HepG2 (cell line): ENCODE measurements around the gene LSM12.

Experiments
- CTCF ChIP-seq: sonication (generic); formaldehyde crosslinking; IDR thresholded peaks from 2 replicates; pipeline ENCODE4 v1.5.0; 2020; ENCODE audit warnings: mild to moderate bottlenecking, missing genetic modification reagents, moderate library complexity
- ELF3 ChIP-seq: IDR thresholded peaks from 2 replicates; pipeline ENCODE4 v1.6.1; 2016; ENCODE audit warnings: missing genetic modification reagents, missing compliant biosample characterization
- ELK4 ChIP-seq: sonication (generic); formaldehyde crosslinking; IDR thresholded peaks from 2 replicates; pipeline ENCODE4 v1.9.0; 2021; ENCODE audit warnings: missing genetic modification reagents, borderline replicate concordance
- IRX3 ChIP-seq: sonication (generic); formaldehyde crosslinking; IDR thresholded peaks from 2 replicates; pipeline ENCODE4 v1.8.1; 2023; ENCODE audit warnings: mild to moderate bottlenecking, low read depth, missing genetic modification reagents, borderline replicate concordance
- JUN ChIP-seq: sonication (generic); formaldehyde crosslinking; IDR thresholded peaks from 2 replicates; pipeline ENCODE4 v1.4.0; 2020; ENCODE audit warnings: mild to moderate bottlenecking, missing genetic modification reagents
- MXI1 ChIP-seq: IDR thresholded peaks from 3 replicates; pipeline ENCODE4 v1.6.1; 2012; ENCODE audit warnings: low read depth, low read length, inconsistent platforms, borderline replicate concordance
- NCOA2 ChIP-seq: sonication (generic); formaldehyde crosslinking; IDR thresholded peaks from 2 replicates; pipeline ENCODE4 v1.8.0; 2022; ENCODE audit warnings: inconsistent platforms
- TARDBP ChIP-seq: sonication (generic); formaldehyde crosslinking; IDR thresholded peaks from 2 replicates; pipeline ENCODE4 v1.8.0; 2022; ENCODE audit warnings: mild to moderate bottlenecking, missing genetic modification reagents
- TCF12 ChIP-seq, 2 experiments: fragments of 450-650 bp in 1 of 2; sonication (generic) in 1 of 2; formaldehyde crosslinking in 1 of 2; IDR thresholded peaks; 2 replicates each; pipeline versions ENCODE4 v1.6.1 to v1.8.0; 2017 to 2022; ENCODE audit warnings: antibody characterized with exemption in 1 of 2, mild to moderate bottlenecking in 1 of 2, missing genetic modification reagents in 1 of 2, moderate library complexity in 1 of 2
- XBP1 ChIP-seq: sonication (generic); formaldehyde crosslinking; IDR thresholded peaks from 2 replicates; pipeline ENCODE4 v1.5.0; 2020; ENCODE audit warnings: missing genetic modification reagents
- ZNF232 ChIP-seq: sonication (generic); formaldehyde crosslinking; IDR thresholded peaks from 2 replicates; pipeline ENCODE4 v1.4.0; 2020; ENCODE audit warnings: missing genetic modification reagents, borderline replicate concordance
- TF ChIP-seq, protein P1 (sequence below), 2 experiments: fragments of 450-650 bp in 1 of 2; sonication (generic) in 1 of 2; formaldehyde crosslinking in 1 of 2; IDR thresholded peaks; 2 replicates each; pipeline versions ENCODE4 v1.6.1 to v1.8.0; 2016 to 2022; ENCODE audit warnings: antibody characterized with exemption in 1 of 2, mild to moderate bottlenecking in 1 of 2, missing genetic modification reagents in 1 of 2
- TF ChIP-seq, protein P2 (sequence below): conservative IDR thresholded peaks from 2 replicates; pipeline ENCODE4 v1.6.1; 2018; ENCODE audit warnings: missing genetic modification reagents
- TF ChIP-seq, protein P3 (sequence below): sonication (generic); formaldehyde crosslinking; conservative IDR thresholded peaks from 2 replicates; pipeline ENCODE4 v1.4.0; 2020; ENCODE audit warnings: missing genetic modification reagents

GRCh38 chr17:44006598-44007345, 59.7 kb downstream of the LSM12 start:
- TF ChIP-seq IRX3 (CRISPR knock-in tag) (no peak), NCOA2 (no peak), TARDBP (CRISPR knock-in tag) (no peak), ELK4 (CRISPR knock-in tag) (no peak), XBP1 (no peak), ELF3 (CRISPR knock-in tag) (no peak), CTCF (CRISPR knock-in tag) (no peak), TCF12 (IDR thresholded peaks at IDR 0.05) (no peak), TCF12 (CRISPR knock-in tag; IDR thresholded peaks at IDR 0.05) (no peak), MXI1 (no peak), JUN (no peak), ZNF232 (no peak)
- TF ChIP-seq, protein P1, sequence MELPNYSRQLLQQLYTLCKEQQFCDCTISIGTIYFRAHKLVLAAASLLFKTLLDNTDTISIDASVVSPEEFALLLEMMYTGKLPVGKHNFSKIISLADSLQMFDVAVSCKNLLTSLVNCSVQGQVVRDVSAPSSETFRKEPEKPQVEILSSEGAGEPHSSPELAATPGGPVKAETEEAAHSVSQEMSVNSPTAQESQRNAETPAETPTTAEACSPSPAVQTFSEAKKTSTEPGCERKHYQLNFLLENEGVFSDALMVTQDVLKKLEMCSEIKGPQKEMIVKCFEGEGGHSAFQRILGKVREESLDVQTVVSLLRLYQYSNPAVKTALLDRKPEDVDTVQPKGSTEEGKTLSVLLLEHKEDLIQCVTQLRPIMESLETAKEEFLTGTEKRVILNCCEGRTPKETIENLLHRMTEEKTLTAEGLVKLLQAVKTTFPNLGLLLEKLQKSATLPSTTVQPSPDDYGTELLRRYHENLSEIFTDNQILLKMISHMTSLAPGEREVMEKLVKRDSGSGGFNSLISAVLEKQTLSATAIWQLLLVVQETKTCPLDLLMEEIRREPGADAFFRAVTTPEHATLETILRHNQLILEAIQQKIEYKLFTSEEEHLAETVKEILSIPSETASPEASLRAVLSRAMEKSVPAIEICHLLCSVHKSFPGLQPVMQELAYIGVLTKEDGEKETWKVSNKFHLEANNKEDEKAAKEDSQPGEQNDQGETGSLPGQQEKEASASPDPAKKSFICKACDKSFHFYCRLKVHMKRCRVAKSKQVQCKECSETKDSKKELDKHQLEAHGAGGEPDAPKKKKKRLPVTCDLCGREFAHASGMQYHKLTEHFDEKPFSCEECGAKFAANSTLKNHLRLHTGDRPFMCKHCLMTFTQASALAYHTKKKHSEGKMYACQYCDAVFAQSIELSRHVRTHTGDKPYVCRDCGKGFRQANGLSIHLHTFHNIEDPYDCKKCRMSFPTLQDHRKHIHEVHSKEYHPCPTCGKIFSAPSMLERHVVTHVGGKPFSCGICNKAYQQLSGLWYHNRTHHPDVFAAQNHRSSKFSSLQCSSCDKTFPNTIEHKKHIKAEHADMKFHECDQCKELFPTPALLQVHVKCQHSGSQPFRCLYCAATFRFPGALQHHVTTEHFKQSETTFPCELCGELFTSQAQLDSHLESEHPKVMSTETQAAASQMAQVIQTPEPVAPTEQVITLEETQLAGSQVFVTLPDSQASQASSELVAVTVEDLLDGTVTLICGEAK (IDR thresholded peaks at IDR 0.05) = no peak
- TF ChIP-seq, protein P1 (CRISPR knock-in tag; IDR thresholded peaks at IDR 0.05) = no peak
- TF ChIP-seq, protein P2, sequence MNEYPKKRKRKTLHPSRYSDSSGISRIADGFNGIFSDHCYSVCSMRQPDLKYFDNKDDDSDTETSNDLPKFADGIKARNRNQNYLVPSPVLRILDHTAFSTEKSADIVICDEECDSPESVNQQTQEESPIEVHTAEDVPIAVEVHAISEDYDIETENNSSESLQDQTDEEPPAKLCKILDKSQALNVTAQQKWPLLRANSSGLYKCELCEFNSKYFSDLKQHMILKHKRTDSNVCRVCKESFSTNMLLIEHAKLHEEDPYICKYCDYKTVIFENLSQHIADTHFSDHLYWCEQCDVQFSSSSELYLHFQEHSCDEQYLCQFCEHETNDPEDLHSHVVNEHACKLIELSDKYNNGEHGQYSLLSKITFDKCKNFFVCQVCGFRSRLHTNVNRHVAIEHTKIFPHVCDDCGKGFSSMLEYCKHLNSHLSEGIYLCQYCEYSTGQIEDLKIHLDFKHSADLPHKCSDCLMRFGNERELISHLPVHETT = no peak
- TF ChIP-seq, protein P3, sequence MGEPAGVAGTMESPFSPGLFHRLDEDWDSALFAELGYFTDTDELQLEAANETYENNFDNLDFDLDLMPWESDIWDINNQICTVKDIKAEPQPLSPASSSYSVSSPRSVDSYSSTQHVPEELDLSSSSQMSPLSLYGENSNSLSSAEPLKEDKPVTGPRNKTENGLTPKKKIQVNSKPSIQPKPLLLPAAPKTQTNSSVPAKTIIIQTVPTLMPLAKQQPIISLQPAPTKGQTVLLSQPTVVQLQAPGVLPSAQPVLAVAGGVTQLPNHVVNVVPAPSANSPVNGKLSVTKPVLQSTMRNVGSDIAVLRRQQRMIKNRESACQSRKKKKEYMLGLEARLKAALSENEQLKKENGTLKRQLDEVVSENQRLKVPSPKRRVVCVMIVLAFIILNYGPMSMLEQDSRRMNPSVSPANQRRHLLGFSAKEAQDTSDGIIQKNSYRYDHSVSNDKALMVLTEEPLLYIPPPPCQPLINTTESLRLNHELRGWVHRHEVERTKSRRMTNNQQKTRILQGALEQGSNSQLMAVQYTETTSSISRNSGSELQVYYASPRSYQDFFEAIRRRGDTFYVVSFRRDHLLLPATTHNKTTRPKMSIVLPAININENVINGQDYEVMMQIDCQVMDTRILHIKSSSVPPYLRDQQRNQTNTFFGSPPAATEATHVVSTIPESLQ (CRISPR knock-in tag) = no peak
